Activated CD4-positive, alpha-beta memory T cell treated with anti-CD3 and anti-CD28 coated beads for 36 hours (primary cell): ENCODE measurements around the gene LHPP. TPM values are rescaled to one million over a fixed set of nuclear protein-coding genes. Genes with fewer than 3 reads are reported as not detected.

Source experiments
- CTCF ChIA-PET: fragments of 350-600 bp; sonication (Branson Sonifier 250); formaldehyde crosslinking; loops from one replicate; lab custom pipeline; 2021; ENCODE audit warnings: antibody characterized with exemption, inconsistent platforms; lab: Charles Lee
- POLR2A ChIA-PET: fragments of 350-600 bp; sonication (Branson Sonifier 250); formaldehyde crosslinking; loops from one replicate; lab custom pipeline; 2021; ENCODE audit warnings: antibody characterized with exemption; lab: Charles Lee
- DNase-seq: peaks from one replicate; pipeline ENCODE4 v3.0.0-alpha.2; 2020
- H3K27ac Mint-ChIP-seq: one replicate; pipeline ENCODE4 v1.8.0; 2021; ENCODE audit warnings: mixed read lengths
- H3K27me3 Mint-ChIP-seq: one replicate; pipeline ENCODE4 v1.8.0; 2021; ENCODE audit warnings: mixed read lengths
- H3K36me3 Mint-ChIP-seq: one replicate; pipeline ENCODE4 v1.8.0; 2021; ENCODE audit warnings: mixed read lengths
- H3K4me1 Mint-ChIP-seq: one replicate; pipeline ENCODE4 v1.8.0; 2021; ENCODE audit warnings: low read depth, mixed read lengths
- H3K4me3 Mint-ChIP-seq: one replicate; pipeline ENCODE4 v1.8.0; 2021; ENCODE audit warnings: mild to moderate bottlenecking, mixed read lengths
- H3K9me3 Mint-ChIP-seq: one replicate; pipeline ENCODE4 v1.8.0; 2021; ENCODE audit warnings: mixed read lengths
- intact Hi-C: fragments of 100-400 bp; cut with micrococcal nuclease; formaldehyde crosslinking; loops from one replicate; pipeline ENCODE4 v1.15.1; 2023
- total RNA-seq, 2 experiments: library from RNA; stranded (reverse); gene quantifications; one replicate each; pipeline ENCODE4 v1.2.3, GENCODE V29; 2021

The LHPP gene
- total RNA-seq, 2 experiments from 2014 or later, result 10.1 to 12.3 TPM

DNA sequence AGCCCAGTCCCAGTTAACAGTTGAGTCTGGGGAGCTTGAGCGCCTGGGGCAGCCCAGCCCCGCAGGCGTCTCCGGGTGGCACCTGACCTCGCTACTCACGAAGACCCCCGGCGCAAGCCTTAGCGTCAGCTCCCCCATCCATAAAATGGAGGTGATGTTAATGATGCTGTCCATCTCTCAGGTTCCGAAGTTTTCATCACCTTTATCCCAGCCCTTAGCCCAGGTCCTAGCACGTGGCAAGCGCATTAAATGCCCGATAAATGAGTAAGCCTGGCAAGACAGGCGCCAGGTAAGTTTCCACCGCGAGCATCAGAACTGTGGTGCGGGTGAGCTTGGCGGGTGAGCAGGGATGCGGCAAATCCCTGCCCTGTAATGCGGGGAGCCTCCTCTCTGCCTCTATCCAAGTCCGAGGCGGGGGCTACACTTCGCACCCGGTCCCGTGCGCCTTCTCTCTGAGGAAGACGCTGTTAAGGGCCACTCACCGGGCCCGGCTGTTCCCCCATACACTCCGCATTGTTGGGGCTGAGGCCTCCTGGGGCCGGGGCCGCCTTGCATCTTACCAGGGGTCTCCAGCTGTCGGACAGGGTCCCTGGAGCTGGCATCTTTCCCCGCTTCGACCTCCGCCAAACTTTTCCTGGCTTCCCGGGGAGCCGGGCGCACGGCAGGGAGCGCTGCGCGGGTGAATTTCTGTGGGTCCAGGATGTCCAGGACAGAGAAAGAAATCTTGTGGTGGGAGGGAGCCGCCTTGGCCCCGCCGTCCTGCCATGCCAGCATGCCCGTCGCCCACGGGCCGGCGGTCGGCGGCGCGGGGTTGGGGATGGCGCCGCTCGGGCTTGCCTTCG is 12.2 kb upstream of the LHPP start:
- Mint-ChIP-seq H3K9me3 (no peaks in the 10 kb centered on the region), H3K36me3 (no peaks in the 10 kb centered on the region), H3K27me3 (peaks cover 75% of the 10 kb centered on the region), H3K4me3 (peak overlapping the region; percentile 20), H3K27ac (no peak overlapping the region), H3K4me1 (peaks cover 24% of the 10 kb centered on the region)
- intact Hi-C loops, result loop anchor here (10.0 kb wide), 1 partner anchor 1315 kb away; the partner anchor contains the start of gene HMX3
- no peak for DNase-seq
- POLR2A ChIA-PET, result no interaction called here
- CTCF ChIA-PET, result interaction anchor here (1.5 to 1.6 kb wide), 2 partner anchors 9 to 11 kb away, joined by 4 read pairs; no protein-coding TSS in a partner anchor

DNA sequence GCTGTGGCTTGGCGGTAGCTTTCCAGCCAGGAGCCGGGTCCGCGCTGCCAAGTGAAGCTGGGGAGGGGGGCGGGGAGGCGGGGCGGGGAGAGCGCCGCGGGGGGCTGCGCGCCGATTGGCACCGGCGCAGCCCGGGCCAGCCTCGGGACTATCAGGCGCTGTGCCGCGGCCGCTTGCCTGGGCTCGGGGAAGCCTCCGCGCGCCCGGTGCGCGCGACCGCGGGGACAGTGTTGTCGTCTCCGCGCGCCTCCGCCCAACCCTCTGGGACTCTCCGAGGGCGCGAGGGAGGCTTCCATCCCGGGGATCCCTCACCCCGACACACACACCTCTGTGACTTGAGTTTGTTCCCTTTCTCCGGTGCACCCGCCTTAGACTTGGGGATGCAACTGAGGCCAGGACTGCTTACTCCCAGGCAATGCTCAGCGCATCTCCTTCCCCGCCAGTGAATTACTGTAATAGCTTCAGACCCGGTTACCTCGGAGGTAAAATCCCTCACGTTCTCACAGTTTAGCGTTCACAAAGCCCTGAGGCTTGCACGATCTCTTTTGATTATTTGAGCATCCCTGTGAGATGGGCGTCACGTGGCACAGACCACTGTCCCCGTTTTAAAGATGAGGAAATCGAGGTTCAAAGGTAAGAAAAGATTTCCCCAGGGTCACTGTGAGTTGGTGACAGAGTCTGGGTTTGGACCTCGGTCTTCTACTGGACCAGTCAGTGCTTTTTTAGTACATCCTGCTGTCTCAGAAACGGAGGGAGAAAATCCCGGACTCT is 11.4 kb upstream of the LHPP start, which contains the start of gene NKX1-2:
NKX1-2 (minus strand) TSS at position 24 of the 771 bp plus-strand sequence. CDS start 92 bp downstream, outside the sequence.
- no peak for DNase-seq
- no peaks in the 10 kb centered on the region for H3K9me3 Mint-ChIP-seq
- H3K36me3 Mint-ChIP-seq, result no peaks in the 10 kb centered on the region
- ChIA-PET CTCF (interaction anchor here (1.5 to 1.6 kb wide), 2 partner anchors 9 to 10 kb away, joined by 4 read pairs; no protein-coding TSS in a partner anchor), POLR2A (no interaction called here)
- H3K27me3 Mint-ChIP-seq, result peaks cover 78% of the 10 kb centered on the region
- peak within 1 kb of the TSS; percentile 26 for H3K4me3 Mint-ChIP-seq
- intact Hi-C loops, result no loop called here
- no peak within 1 kb of the TSS for H3K27ac Mint-ChIP-seq
- peaks cover 24% of the 10 kb centered on the region for H3K4me1 Mint-ChIP-seq

DNA sequence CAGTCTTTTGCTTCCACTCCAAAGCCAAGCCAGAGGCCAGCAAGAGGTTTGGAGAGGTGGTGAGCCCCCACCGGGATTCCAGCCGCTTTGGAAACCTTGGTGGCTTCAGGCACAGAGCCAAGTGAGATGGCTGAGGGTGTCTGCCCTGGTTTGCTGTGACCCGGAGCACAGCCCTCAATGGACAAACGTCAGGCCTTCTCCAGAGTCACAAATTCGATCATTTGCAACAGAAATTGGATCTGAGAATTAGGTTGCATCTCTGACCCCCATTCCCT is 10.9 kb upstream of the LHPP start:
- POLR2A ChIA-PET, result no interaction called here
- Mint-ChIP-seq H3K4me3 (no peak overlapping the region), H3K9me3 (no peaks in the 10 kb centered on the region), H3K27me3 (peaks cover 77% of the 10 kb centered on the region), H3K27ac (no peak overlapping the region), H3K36me3 (no peaks in the 10 kb centered on the region), H3K4me1 (peaks cover 24% of the 10 kb centered on the region)
- CTCF ChIA-PET, result no interaction called here
- DNase-seq, result no peak
- intact Hi-C loops, result no loop called here

DNA sequence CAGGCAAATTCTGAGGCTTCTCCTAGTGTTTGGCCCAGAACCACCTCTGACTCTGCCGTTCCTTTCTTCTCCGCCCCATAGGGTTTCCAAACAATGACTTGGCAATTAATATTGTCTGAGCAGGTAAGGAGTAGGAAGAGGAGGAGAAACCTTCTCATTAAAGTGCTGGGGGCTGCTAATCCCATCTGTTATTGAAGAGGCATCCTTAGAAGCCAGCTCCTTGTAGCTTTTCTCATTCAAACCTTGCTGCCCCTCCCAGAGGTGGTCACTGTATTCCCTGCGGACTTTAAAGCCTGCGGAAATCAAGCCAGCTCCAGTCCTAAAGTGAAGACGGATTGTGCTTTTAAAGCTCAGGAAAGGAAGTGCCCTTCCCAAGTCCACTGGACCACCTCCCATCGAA is 10.3 kb upstream of the LHPP start:
- no peak for DNase-seq
- ChIA-PET POLR2A (no interaction called here), CTCF (no interaction called here)
- Mint-ChIP-seq H3K27me3 (peaks cover 76% of the 10 kb centered on the region), H3K4me1 (peaks cover 24% of the 10 kb centered on the region), H3K9me3 (no peaks in the 10 kb centered on the region), H3K27ac (no peak overlapping the region), H3K36me3 (no peaks in the 10 kb centered on the region), H3K4me3 (no peak overlapping the region)
- intact Hi-C loops, result no loop called here

DNA sequence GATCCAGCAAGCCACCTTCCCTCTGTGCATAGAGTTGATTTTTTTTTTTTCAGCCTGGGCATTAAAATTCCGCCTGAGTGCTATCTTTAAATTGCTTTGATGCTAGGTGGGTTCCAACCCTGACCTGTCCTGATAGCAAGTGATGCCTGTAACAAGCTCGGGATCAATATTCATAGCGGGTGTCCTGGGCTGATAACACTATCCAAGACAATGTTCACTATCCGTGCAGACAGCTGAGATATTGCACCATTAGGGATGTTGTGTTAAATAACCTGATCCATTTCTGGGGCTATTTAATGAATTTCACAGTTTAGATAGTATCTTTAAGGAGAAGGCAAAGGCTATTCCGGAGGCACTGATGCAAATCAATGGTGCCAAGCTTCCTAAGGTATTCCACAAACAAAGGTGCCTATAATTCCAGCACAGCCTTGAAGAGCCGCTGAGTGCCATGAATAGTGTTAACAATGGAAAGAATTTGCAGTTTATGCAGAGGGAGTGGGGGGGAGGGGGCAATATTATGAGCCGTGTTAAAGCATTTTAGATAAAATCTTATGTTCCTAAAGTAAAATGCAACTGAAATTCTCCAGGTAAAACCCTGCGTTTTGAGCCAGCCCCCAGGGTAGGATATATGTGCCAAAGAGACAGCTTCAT is 7.5 kb upstream of the LHPP start:
- Mint-ChIP-seq H3K4me3 (no peak overlapping the region), H3K27me3 (peaks cover 56% of the 10 kb centered on the region), H3K9me3 (no peaks in the 10 kb centered on the region), H3K36me3 (no peaks in the 10 kb centered on the region), H3K4me1 (peaks cover 11% of the 10 kb centered on the region), H3K27ac (no peak overlapping the region)
- ChIA-PET CTCF (no interaction called here), POLR2A (no interaction called here)
- intact Hi-C loops, result no loop called here
- no peak for DNase-seq

DNA sequence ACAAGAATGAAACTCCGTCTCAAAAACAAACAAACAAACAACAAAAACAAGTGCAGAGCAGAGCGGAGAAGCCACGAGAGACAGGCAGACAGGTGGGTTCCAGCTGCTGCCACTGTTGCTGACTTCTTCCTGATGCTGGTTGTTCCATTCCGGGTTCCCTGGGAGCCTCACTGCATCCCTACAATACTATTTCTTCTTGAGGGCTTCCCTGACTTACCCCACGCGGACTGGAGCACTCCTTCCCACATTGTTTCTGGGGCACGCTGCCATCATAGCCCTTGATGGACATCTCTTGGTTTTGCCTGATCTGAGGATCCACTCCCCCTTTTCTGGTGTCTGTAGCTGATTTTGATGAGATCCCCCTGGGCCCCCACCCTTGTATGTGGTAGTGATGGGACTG is 6.2 kb upstream of the LHPP start:
- H3K27me3 Mint-ChIP-seq, result peaks cover 48% of the 10 kb centered on the region
- intact Hi-C loops, result no loop called here
- H3K27ac Mint-ChIP-seq, result no peak overlapping the region
- POLR2A ChIA-PET, result no interaction called here
- no peak overlapping the region for H3K4me3 Mint-ChIP-seq
- CTCF ChIA-PET, result interaction anchor here (0.8 kb wide), 1 partner anchor 11 kb away, joined by 4 read pairs; no protein-coding TSS in a partner anchor
- H3K4me1 Mint-ChIP-seq, result peaks cover 5% of the 10 kb centered on the region
- no peaks in the 10 kb centered on the region for H3K9me3 Mint-ChIP-seq
- no peaks in the 10 kb centered on the region for H3K36me3 Mint-ChIP-seq
- no peak for DNase-seq

DNA sequence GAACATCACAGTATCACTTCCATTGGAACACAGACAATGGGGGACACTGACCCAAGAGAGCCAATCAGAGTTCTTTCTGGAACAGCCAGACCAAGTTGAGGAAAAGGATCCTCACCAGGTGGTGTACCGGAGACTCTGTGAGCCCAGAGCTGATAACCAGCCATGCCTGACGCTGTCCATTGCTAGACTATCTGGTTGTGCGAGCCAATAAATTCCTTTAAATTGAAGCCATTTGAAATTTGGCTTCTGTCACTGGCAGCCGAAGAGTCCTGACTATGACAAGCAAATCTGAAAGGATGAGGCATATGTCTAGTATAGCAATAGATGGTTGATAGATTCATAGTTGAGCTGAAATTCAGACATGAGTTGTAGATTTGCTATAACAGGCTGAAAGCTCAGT is 3.1 kb upstream of the LHPP start:
- H3K4me3 Mint-ChIP-seq, result no peak overlapping the region
- no peaks in the 10 kb centered on the region for H3K36me3 Mint-ChIP-seq
- no peaks in the 10 kb centered on the region for H3K9me3 Mint-ChIP-seq
- H3K27ac Mint-ChIP-seq, result no peak overlapping the region
- ChIA-PET CTCF (interaction anchor here (1.3 kb wide), 1 partner anchor 9 kb away, joined by 4 read pairs; the partner anchor contains the start of gene NKX1-2), POLR2A (no interaction called here)
- peaks cover 24% of the 10 kb centered on the region for H3K27me3 Mint-ChIP-seq
- intact Hi-C loops, result no loop called here
- DNase-seq, result no peak
- H3K4me1 Mint-ChIP-seq, result peaks cover 2% of the 10 kb centered on the region

DNA sequence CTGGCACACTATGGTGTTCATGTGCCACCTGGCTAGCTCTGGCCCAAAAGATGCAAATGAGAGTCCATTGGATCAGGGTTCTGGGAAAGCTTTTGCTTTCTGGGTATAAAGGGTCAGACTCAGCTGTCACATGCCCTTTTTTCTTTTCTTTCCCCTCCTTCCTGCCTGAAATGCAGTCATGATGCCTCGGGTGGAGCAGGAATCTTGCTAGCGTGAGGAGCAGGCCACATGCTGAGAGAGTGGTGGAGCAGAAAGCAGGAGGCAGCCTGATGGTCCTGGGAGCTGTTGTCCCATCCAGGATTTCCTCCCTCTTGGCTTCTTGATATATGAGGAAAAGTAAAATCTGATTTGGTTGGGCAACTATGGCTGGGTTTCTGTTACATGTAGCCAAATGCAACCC is 2.7 kb upstream of the LHPP start:
- Mint-ChIP-seq H3K36me3 (no peaks in the 10 kb centered on the region), H3K9me3 (no peaks in the 10 kb centered on the region), H3K4me1 (peaks cover 2% of the 10 kb centered on the region), H3K27ac (no peak overlapping the region), H3K27me3 (peaks cover 20% of the 10 kb centered on the region), H3K4me3 (no peak overlapping the region)
- POLR2A ChIA-PET, result no interaction called here
- intact Hi-C loops, result no loop called here
- CTCF ChIA-PET, result interaction anchor here (1.3 kb wide), 1 partner anchor 9 kb away, joined by 4 read pairs; the partner anchor contains the start of gene NKX1-2
- no peak for DNase-seq

DNA sequence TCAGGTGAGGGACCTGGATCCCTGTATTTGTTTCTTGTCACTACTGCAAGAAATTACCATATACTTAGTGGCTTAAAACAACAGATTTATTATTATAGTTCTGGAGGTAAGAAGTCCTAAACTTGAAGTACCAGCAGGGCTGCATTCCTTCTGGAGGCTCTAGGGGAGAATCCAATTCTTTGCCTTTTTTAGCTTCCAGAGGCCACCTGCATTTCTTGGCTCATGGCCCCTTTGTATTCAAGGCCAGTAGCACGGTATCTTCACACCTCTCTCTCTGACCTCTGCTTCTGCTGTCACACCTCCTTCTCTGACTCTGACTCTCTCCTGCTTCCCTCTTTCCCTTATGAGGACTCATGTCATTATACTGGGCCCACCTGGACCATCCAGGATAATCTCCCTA is 2.2 kb upstream of the LHPP start:
- intact Hi-C loops, result no loop called here
- no peak for DNase-seq
- ChIA-PET POLR2A (no interaction called here), CTCF (interaction anchor here (1.3 kb wide), 1 partner anchor 10 kb away, joined by 4 read pairs; the partner anchor contains the start of gene NKX1-2)
- Mint-ChIP-seq H3K4me1 (peaks cover 4% of the 10 kb centered on the region), H3K4me3 (no peak overlapping the region), H3K36me3 (no peaks in the 10 kb centered on the region), H3K27ac (no peak overlapping the region), H3K27me3 (peaks cover 17% of the 10 kb centered on the region), H3K9me3 (no peaks in the 10 kb centered on the region)

DNA sequence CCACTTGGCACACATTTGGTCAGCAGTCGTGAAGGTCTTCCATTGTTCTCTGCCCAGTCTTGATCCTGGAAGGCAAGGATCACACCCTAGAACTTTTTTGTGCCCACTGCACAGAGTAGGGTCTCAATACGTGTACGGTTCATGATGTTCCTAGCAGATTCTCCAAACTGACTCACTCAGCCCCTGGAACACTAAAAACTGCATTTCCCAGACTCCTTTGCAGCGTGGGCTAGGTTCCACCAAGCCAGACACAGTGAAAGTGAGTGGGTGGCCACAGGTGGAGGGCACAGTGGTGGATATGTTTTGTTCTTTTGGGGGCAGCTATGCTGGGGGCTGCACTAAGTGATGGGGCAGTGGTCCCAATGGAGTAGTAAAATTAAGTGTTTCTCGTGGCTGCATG is 1.5 kb upstream of the LHPP start:
- Mint-ChIP-seq H3K27me3 (peaks cover 10% of the 10 kb centered on the region), H3K4me3 (no peak overlapping the region), H3K27ac (no peak overlapping the region), H3K9me3 (no peaks in the 10 kb centered on the region), H3K4me1 (peaks cover 12% of the 10 kb centered on the region), H3K36me3 (no peaks in the 10 kb centered on the region)
- no peak for DNase-seq
- intact Hi-C loops, result loop anchor here (2.0 to 10.0 kb wide), 5 partner anchors 235 to 1308 kb away; partner anchors contain the start of genes ABRAXAS2, BUB3 and FAM53B
- ChIA-PET CTCF (interaction anchor here (0.7 to 1.4 kb wide), 2 partner anchors 11 to 367 kb away, joined by 4 read pairs; partner anchors contain the start of gene NKX1-2), POLR2A (interaction anchor here (0.6 to 2.2 kb wide), 2 partner anchors 12 to 44 kb away, joined by 6 to 7 read pairs; no protein-coding TSS in a partner anchor)

DNA sequence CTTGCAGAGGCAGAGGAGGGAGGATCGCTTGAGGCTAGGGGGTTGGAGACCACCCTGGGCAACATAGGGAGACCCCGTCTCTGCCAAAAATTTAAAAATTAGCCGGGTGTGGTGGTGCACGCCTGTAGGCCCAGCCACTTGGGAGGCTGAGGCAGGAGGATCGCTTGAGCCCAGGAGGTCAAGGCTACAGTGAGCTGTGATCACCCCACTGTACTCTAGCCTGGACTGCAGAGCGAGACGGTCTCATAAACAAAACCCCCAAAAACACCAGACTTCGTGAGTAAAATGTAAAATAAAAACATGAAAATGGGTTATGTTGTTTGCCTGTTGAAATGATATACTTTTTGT is 699 bp downstream of the LHPP start:
- Mint-ChIP-seq H3K4me3 (peak overlapping the region; percentile 80), H3K36me3 (no peaks in the 10 kb centered on the region), H3K27me3 (peaks cover 3% of the 10 kb centered on the region), H3K27ac (peak overlapping the region; percentile 66), H3K4me1 (peaks cover 23% of the 10 kb centered on the region), H3K9me3 (no peaks in the 10 kb centered on the region)
- intact Hi-C loops, result loop anchor here (1.0 to 10.0 kb wide), 5 partner anchors 44 to 1310 kb away; partner anchors contain the start of genes ABRAXAS2, BUB3, FAM53B and OAT
- POLR2A ChIA-PET, result interaction anchor here (1.0 to 2.2 kb wide), 2 partner anchors 10 to 455 kb away, joined by 3 to 7 read pairs; no protein-coding TSS in a partner anchor
- CTCF ChIA-PET, result interaction anchor here (1.2 to 2.0 kb wide), 2 partner anchors 59 to 279 kb away, joined by 5 to 7 read pairs; no protein-coding TSS in a partner anchor
- no peak for DNase-seq
